ENCODE results near the gene ENDOV.

DNA sequence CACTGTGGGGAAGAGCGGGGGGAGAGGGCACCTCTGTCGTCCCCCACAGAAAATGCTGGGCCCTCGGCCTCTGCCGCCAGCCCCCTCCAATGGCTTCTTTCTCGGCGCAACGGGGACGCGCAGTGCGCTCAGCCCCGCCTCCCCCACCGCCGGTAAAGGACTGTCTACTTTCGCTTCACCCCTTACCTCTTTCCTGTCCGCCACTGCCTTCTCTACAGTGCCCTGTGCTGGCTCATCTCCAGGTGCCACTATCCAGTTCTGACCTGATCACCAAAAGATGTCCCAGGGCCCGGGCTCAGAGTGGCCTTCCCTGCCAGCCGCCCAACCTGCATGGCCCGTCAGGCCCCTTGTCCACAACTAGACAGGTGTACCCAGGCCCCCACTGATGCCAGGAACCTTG is 7.3 kb downstream of the ENDOV start:
- TF ChIP-seq EZH2 (IDR thresholded peaks at IDR 0.05) (no peak), POLR2AphosphoS5 (IDR thresholded peaks at IDR 0.05; ENCODE audit: borderline replicate concordance, low read depth, low read length) (no peak), FOXP2 (optimal IDR thresholded peaks at IDR 0.05; ENCODE audit: control extremely low read depth, extremely low read length, insufficient read depth) (no peak)

All from SK-N-MC (cell line).